ENCODE results near the gene RPS15.
A peak's percentile ranks its signal among the peaks of the same experiment; 100 is the strongest.

Gene RPS15

GRCh38 chr19:1489463-1490310 is 51.5 kb downstream of the RPS15 start:
- H3K4me3 ChIP-seq (ENCODE audit: low read depth, low read length): peak overlapping the region; percentile 63
- no peak for TF ChIP-seq CTCF (IDR thresholded peaks at IDR 0.05; ENCODE audit: low read depth, low read length)

All from WI38 (cell line).